Endodermal cell (in vitro differentiated cells): ENCODE data around the gene PADI2. TPM values are rescaled to one million over a fixed set of nuclear protein-coding genes. Genes with fewer than 3 reads are reported as not detected.

ENCODE experiments used
- DNase-seq: peaks from one replicate; pipeline ENCODE4 v3.0.0-alpha.2; 2017
- H3K27ac ChIP-seq: 2 replicates; pipeline ENCODE4 v1.5.1; 2013; ENCODE audit warnings: mild to moderate bottlenecking, low read depth, low read length, moderate library complexity
- H3K27me3 ChIP-seq: 2 replicates; pipeline ENCODE4 v1.6.1; 2013; ENCODE audit warnings: mild to moderate bottlenecking, low read length, moderate library complexity; ENCODE audit not compliant: insufficient read depth, control insufficient read depth, poor library complexity, severe bottlenecking
- H3K36me3 ChIP-seq: 2 replicates; pipeline ENCODE4 v1.7.0; 2013; ENCODE audit warnings: mild to moderate bottlenecking, low read length, moderate library complexity; ENCODE audit not compliant: control insufficient read depth, insufficient read depth
- H3K4me1 ChIP-seq: one replicate; pipeline ENCODE4 v1.7.0; 2013; ENCODE audit warnings: low read length; ENCODE audit not compliant: control insufficient read depth, insufficient read depth
- H3K4me3 ChIP-seq: 2 replicates; pipeline ENCODE4 v1.5.1; 2013; ENCODE audit warnings: mild to moderate bottlenecking, low read length, moderate library complexity
- H3K9ac ChIP-seq: 2 replicates; pipeline ENCODE4 v1.6.1; 2013; ENCODE audit warnings: mild to moderate bottlenecking, low read length, moderate library complexity; ENCODE audit not compliant: poor library complexity, severe bottlenecking; ENCODE audit errors: extremely low read depth
- H3K9me3 ChIP-seq: 2 replicates; pipeline ENCODE4 v1.6.1; 2013; ENCODE audit warnings: mild to moderate bottlenecking, low read length, moderate library complexity; ENCODE audit not compliant: control insufficient read depth
- H3K27ac Mint-ChIP-seq: 2 replicates; pipeline ENCODE4 v1.8.0; 2020; ENCODE audit warnings: mixed read lengths
- H3K27me3 Mint-ChIP-seq: 2 replicates; pipeline ENCODE4 v1.8.0; 2021; ENCODE audit warnings: mild to moderate bottlenecking, mixed read lengths; ENCODE audit not compliant: insufficient read depth
- H3K36me3 Mint-ChIP-seq: 2 replicates; pipeline ENCODE4 v1.8.0; 2020; ENCODE audit warnings: low read depth, mixed read lengths
- H3K4me1 Mint-ChIP-seq: 2 replicates; pipeline ENCODE4 v1.8.0; 2020; ENCODE audit warnings: mixed read lengths
- H3K4me3 Mint-ChIP-seq: 2 replicates; pipeline ENCODE4 v1.8.0; 2020; ENCODE audit warnings: mild to moderate bottlenecking, moderate library complexity, mixed read lengths
- H3K9me3 Mint-ChIP-seq: 2 replicates; pipeline ENCODE4 v1.8.0; 2020; ENCODE audit warnings: mild to moderate bottlenecking, mixed read lengths
- CTCF ChIP-seq: fragments of 200-600 bp; sonication (generic); conservative IDR thresholded peaks from 2 replicates; pipeline ENCODE4 v1.5.0; 2021; ENCODE audit warnings: antibody characterized with exemption, mild to moderate bottlenecking
- whole genome bisulfite sequencing, 2 experiments: methylation state at CpG; one replicate each; pipeline versions ENCODE4 v1.1.5 to v1.1.7; 2013; ENCODE audit warnings: missing lambda C conversion rate in 2 of 2, mixed read lengths in 1 of 2; ENCODE audit not compliant: insufficient coverage in 1 of 2, insufficient read length in 1 of 2; 5-methylcytosine and 5-hydroxymethylcytosine counted together
- total RNA-seq, 2 donors: library from RNA; stranded (reverse); fragmentation: NEBNext Ultra II Directional in 1 of 2; extraction: Animal tissue kit (Norgen Biotek cat#: 25700) in 1 of 2; gene quantifications; 2 replicates in 1 of 2; 3 replicates in 1 of 2; pipeline ENCODE4 v1.2.1, GENCODE V29; 2021

PADI2 gene
- total RNA-seq, 2 donors from 2014 or later, result 2.0 to 2.7 TPM

- no peak overlapping the region for H3K9ac ChIP-seq
- H3K9me3 ChIP-seq, result no peaks in the 10 kb centered on the region
- 71 to 74% methylated on average over 4 to 5 of the region's 5 CpGs for WGBS, 2 experiments
- Mint-ChIP-seq H3K9me3 (no peaks in the 10 kb centered on the region), H3K4me1 (no peaks in the 10 kb centered on the region), H3K36me3 (no peaks in the 10 kb centered on the region), H3K27ac (peak overlapping the region; percentile 53), H3K27me3 (no peaks in the 10 kb centered on the region), H3K4me3 (no peak overlapping the region)
- no peaks in the 10 kb centered on the region for H3K27me3 ChIP-seq
- no peak overlapping the region for H3K27ac ChIP-seq
- H3K36me3 ChIP-seq, result no peaks in the 10 kb centered on the region
- no peak for DNase-seq
- TF ChIP-seq CTCF, result no peak
- H3K4me3 ChIP-seq, result no peak overlapping the region
- no peaks in the 10 kb centered on the region for H3K4me1 ChIP-seq
These were observed 9.1 kb upstream of the PADI2 start for GRCh38 chr1:17128361-17128760.

GRCh38 chr1:17125756-17126237 lies 6.5 kb upstream of the PADI2 start:
- peak; percentile 98 for DNase-seq
- peak; percentile 97 for TF ChIP-seq CTCF
- no peaks in the 10 kb centered on the region for H3K9me3 Mint-ChIP-seq
- H3K9me3 ChIP-seq, result no peaks in the 10 kb centered on the region
- H3K27me3 ChIP-seq, result no peaks in the 10 kb centered on the region
- no peak overlapping the region for H3K27ac ChIP-seq
- no peaks in the 10 kb centered on the region for H3K36me3 Mint-ChIP-seq
- H3K9ac ChIP-seq, result no peak overlapping the region
- H3K4me1 ChIP-seq, result no peaks in the 10 kb centered on the region
- no peaks in the 10 kb centered on the region for H3K4me1 Mint-ChIP-seq
- no peaks in the 10 kb centered on the region for H3K36me3 ChIP-seq
- WGBS, 2 experiments, result 26 to 84% methylated on average over 5 to 16 of the region's 16 CpGs
- H3K27ac Mint-ChIP-seq, result no peak overlapping the region
- no peak overlapping the region for H3K4me3 ChIP-seq
- H3K4me3 Mint-ChIP-seq, result no peak overlapping the region
- H3K27me3 Mint-ChIP-seq, result peaks cover 3% of the 10 kb centered on the region

GRCh38 chr1:17123196-17124045 lies 4.2 kb upstream of the PADI2 start:
- Histone ChIP-seq H3K4me3 (no peak overlapping the region), H3K4me1 (no peaks in the 10 kb centered on the region), H3K27ac (no peak overlapping the region), H3K27me3 (peaks cover 15% of the 10 kb centered on the region), H3K36me3 (no peaks in the 10 kb centered on the region), H3K9me3 (no peaks in the 10 kb centered on the region), H3K9ac (no peak overlapping the region)
- H3K36me3 Mint-ChIP-seq, result no peaks in the 10 kb centered on the region
- H3K4me3 Mint-ChIP-seq, result no peak overlapping the region
- WGBS, 2 experiments, result 82 to 90% methylated on average over 10 to 14 of the region's 14 CpGs
- H3K9me3 Mint-ChIP-seq, result no peaks in the 10 kb centered on the region
- H3K27ac Mint-ChIP-seq, result no peak overlapping the region
- no peak for DNase-seq
- H3K4me1 Mint-ChIP-seq, result peaks cover 12% of the 10 kb centered on the region
- H3K27me3 Mint-ChIP-seq, result peaks cover 19% of the 10 kb centered on the region
- TF ChIP-seq CTCF, result no peak
